CD14-positive monocyte (primary cell): Measurements from ENCODE around the gene ASB1. TPM values are rescaled to one million over a fixed set of nuclear protein-coding genes. Genes with fewer than 3 reads are reported as not detected.
A peak's percentile ranks its signal among the peaks of the same experiment; 100 is the strongest.

Experiments used
- DNase-seq, 3 donors: peaks; one replicate each; pipeline ENCODE4 v3.0.0-alpha.2; 2011 to 2022
- H2AFZ ChIP-seq: 2 replicates; pipeline ENCODE4 v1.6.0; 2012; ENCODE audit warnings: mild to moderate bottlenecking, low read depth, low read length, inconsistent platforms; ENCODE audit not compliant: insufficient read depth, poor library complexity, severe bottlenecking
- H3K27ac ChIP-seq, 2 donors: 1 replicate in 1 of 2; 2 replicates in 1 of 2; pipeline ENCODE4 v1.5.1; 2012 to 2013; ENCODE audit warnings: low read length in 2 of 2, control low read depth in 1 of 2, inconsistent platforms in 1 of 2, low read depth in 1 of 2, mild to moderate bottlenecking in 1 of 2
- H3K27me3 ChIP-seq, 2 donors: one replicate each; pipeline versions ENCODE4 v1.6.0 to v1.6.1; 2011 to 2013; ENCODE audit warnings: low read length in 2 of 2; ENCODE audit not compliant: control insufficient read depth in 2 of 2, insufficient read depth in 2 of 2
- H3K36me3 ChIP-seq, 2 donors: replicated peaks in 1 of 2; 1 replicate in 1 of 2; 2 replicates in 1 of 2; pipeline versions ENCODE4 v1.5.1 to v1.6.1; 2012 to 2013; ENCODE audit warnings: low read length in 2 of 2, control low read depth in 1 of 2, inconsistent platforms in 1 of 2, mild to moderate bottlenecking in 1 of 2; ENCODE audit not compliant: insufficient read depth in 2 of 2, control insufficient read depth in 1 of 2
- H3K4me1 ChIP-seq, 2 donors: 1 replicate in 1 of 2; 2 replicates in 1 of 2; pipeline versions ENCODE4 v1.5.1 to v1.6.1; 2012 to 2013; ENCODE audit warnings: low read length in 2 of 2, control low read depth in 1 of 2, inconsistent platforms in 1 of 2, mild to moderate bottlenecking in 1 of 2, moderate library complexity in 1 of 2; ENCODE audit not compliant: insufficient read depth in 2 of 2, control insufficient read depth in 1 of 2
- H3K4me2 ChIP-seq: replicated peaks from 2 replicates; pipeline ENCODE3; 2012; ENCODE audit warnings: low read length, moderate library complexity, mild to moderate bottlenecking; ENCODE audit not compliant: poor library complexity, severe bottlenecking; ENCODE audit errors: extremely low read depth
- H3K4me3 ChIP-seq, 3 experiments: fragments of 200-600 bp in 1 of 3; sonication (generic) in 1 of 3; replicated peaks in 1 of 3; 1 replicate in 2 of 3; 2 replicates in 1 of 3; pipeline ENCODE4 v1.5.1; 2011 to 2013; ENCODE audit warnings: low read length in 3 of 3, mild to moderate bottlenecking in 3 of 3, control low read depth in 2 of 3, low read depth in 2 of 3, inconsistent platforms in 1 of 3, moderate library complexity in 1 of 3
- H3K79me2 ChIP-seq: 2 replicates; pipeline ENCODE4 v1.6.0; 2012; ENCODE audit warnings: mild to moderate bottlenecking, control low read depth, inconsistent platforms, low read length, moderate library complexity; ENCODE audit not compliant: insufficient read depth
- H3K9ac ChIP-seq: 2 replicates; pipeline ENCODE4 v1.6.0; 2017; ENCODE audit warnings: low read length, mild to moderate bottlenecking; ENCODE audit not compliant: insufficient read depth, poor library complexity, severe bottlenecking
- H3K9me3 ChIP-seq, 2 donors: replicated peaks in 1 of 2; 1 replicate in 1 of 2; 2 replicates in 1 of 2; pipeline versions ENCODE4 v1.5.1 to v1.6.1; 2012 to 2013; ENCODE audit warnings: low read length in 2 of 2, control low read depth in 1 of 2; ENCODE audit not compliant: control insufficient read depth in 1 of 2, insufficient read depth in 1 of 2
- H4K20me1 ChIP-seq: 2 replicates; pipeline ENCODE4 v1.6.0; 2012; ENCODE audit warnings: mild to moderate bottlenecking, low read length, control low read depth, moderate library complexity; ENCODE audit not compliant: insufficient read depth
- H3K27ac Mint-ChIP-seq, 7 donors: one replicate each; pipeline ENCODE4 v1.8.0; 2020; ENCODE audit warnings: mild to moderate bottlenecking in 7 of 7, mixed read lengths in 7 of 7, moderate library complexity in 6 of 7, inconsistent platforms in 2 of 7
- H3K27me3 Mint-ChIP-seq, 3 donors: one replicate each; pipeline ENCODE4 v1.8.0; 2021 to 2022; ENCODE audit warnings: low read depth in 3 of 3, mild to moderate bottlenecking in 3 of 3, mixed read lengths in 3 of 3, moderate library complexity in 3 of 3, inconsistent platforms in 1 of 3
- H3K36me3 Mint-ChIP-seq, 2 donors: one replicate each; pipeline ENCODE4 v1.8.0; 2020; ENCODE audit warnings: mixed read lengths in 2 of 2, inconsistent platforms in 1 of 2, mild to moderate bottlenecking in 1 of 2
- H3K4me1 Mint-ChIP-seq: one replicate; pipeline ENCODE4 v1.8.0; 2020; ENCODE audit warnings: mild to moderate bottlenecking, mixed read lengths
- H3K4me3 Mint-ChIP-seq, 2 donors: one replicate each; pipeline ENCODE4 v1.8.0; 2020; ENCODE audit warnings: mild to moderate bottlenecking in 2 of 2, mixed read lengths in 2 of 2, moderate library complexity in 1 of 2
- H3K9me3 Mint-ChIP-seq, 7 donors: one replicate each; pipeline ENCODE4 v1.8.0; 2020 to 2022; ENCODE audit warnings: mixed read lengths in 7 of 7, mild to moderate bottlenecking in 6 of 7, moderate library complexity in 6 of 7, inconsistent platforms in 2 of 7
- CTCF ChIP-seq: fragments of 200-600 bp; IDR thresholded peaks from one replicate; pipeline ENCODE4 v1.8.0; 2022; ENCODE audit warnings: antibody characterized with exemption, mild to moderate bottlenecking
- WGBS: methylation state at CpG from one replicate; pipeline ENCODE4 v1.1.5; 2013; ENCODE audit warnings: missing lambda C conversion rate; ENCODE audit not compliant: insufficient coverage; 5-methylcytosine and 5-hydroxymethylcytosine counted together
- intact Hi-C, 2 donors: fragments of 100-400 bp; cut with micrococcal nuclease; formaldehyde crosslinking; loops; one replicate each; pipeline versions ENCODE4 v1.15.0 to v1.15.1; 2023
- polyA plus RNA-seq, 3 donors: library from polyadenylated mRNA; depleted of rRNA in 1 of 3; unstranded in 2 of 3; stranded (reverse) in 1 of 3; fragments of 300-500 nt in 2 of 3; fragments of >200 nt in 1 of 3; fragmentation: Illumina TruSeq in 2 of 3; gene quantifications; 1 replicate in 2 of 3; 2 replicates in 1 of 3; pipeline ENCODE4 v1.2.3, GENCODE V29; 2012 to 2021

ASB1 gene
- polyA plus RNA-seq, 3 donors, result 15.1 to 22.0 (median 16.0) TPM

GRCh38 chr2:238440331-238440730 lies 13.6 kb downstream of the ASB1 start:
- H3K9ac ChIP-seq, result no peak overlapping the region
- no peaks in the 10 kb centered on the region for H3K27me3 ChIP-seq
- intact Hi-C loops, result no loop called here
- H3K4me2 ChIP-seq, result no peak overlapping the region
- peaks cover 6% of the 10 kb centered on the region for H3K4me1 Mint-ChIP-seq
- DNase-seq, result no peak
- peaks cover 91% of the 10 kb centered on the region for H3K79me2 ChIP-seq
- no peak for TF ChIP-seq CTCF
- no peaks in the 10 kb centered on the region for H3K9me3 Mint-ChIP-seq
- no peak overlapping the region for H3K4me3 ChIP-seq
- H3K36me3 Mint-ChIP-seq, result peaks cover 79 to 95% of the 10 kb centered on the region in 2 donors
- H3K4me1 ChIP-seq, result peaks cover 0 to 2% of the 10 kb centered on the region in 2 donors
- peaks cover 0 to 2% (median 0%) of the 10 kb centered on the region in 3 donors for H3K27me3 Mint-ChIP-seq
- no peak overlapping the region for H3K27ac ChIP-seq
- H3K36me3 ChIP-seq, result peaks cover 65 to 93% of the 10 kb centered on the region in 2 donors
- H3K27ac Mint-ChIP-seq, result peak overlapping the region in 4 of 7 donors; percentile 32 to 83 (median 72)
- WGBS, result 95% methylated on average over 4 of the region's 4 CpGs
- H4K20me1 ChIP-seq, result peaks cover 81% of the 10 kb centered on the region
- no peak overlapping the region for H3K4me3 Mint-ChIP-seq
- no peaks in the 10 kb centered on the region for H3K9me3 ChIP-seq
- no peak overlapping the region for H2AFZ ChIP-seq

GRCh38 chr2:238440767-238441166 lies 14.0 kb downstream of the ASB1 start:
- Histone ChIP-seq H3K4me2 (no peak overlapping the region), H3K27me3 (no peaks in the 10 kb centered on the region), H3K4me3 (no peak overlapping the region), H4K20me1 (peaks cover 81% of the 10 kb centered on the region), H3K36me3 (peaks cover 65 to 93% of the 10 kb centered on the region in 2 donors), H3K79me2 (peaks cover 87% of the 10 kb centered on the region), H3K9me3 (no peaks in the 10 kb centered on the region), H3K4me1 (no peaks in the 10 kb centered on the region), H3K9ac (no peak overlapping the region), H3K27ac (no peak overlapping the region), H2AFZ (no peak overlapping the region)
- H3K27ac Mint-ChIP-seq, result peak overlapping the region in 1 of 7 donors; percentile 68
- H3K4me1 Mint-ChIP-seq, result peaks cover 5% of the 10 kb centered on the region
- H3K36me3 Mint-ChIP-seq, result peaks cover 80 to 95% of the 10 kb centered on the region in 2 donors
- peaks cover 0 to 2% (median 0%) of the 10 kb centered on the region in 3 donors for H3K27me3 Mint-ChIP-seq
- intact Hi-C loops, result no loop called here
- no peak overlapping the region for H3K4me3 Mint-ChIP-seq
- 92% methylated on average over 10 of the region's 11 CpGs for WGBS
- no peaks in the 10 kb centered on the region for H3K9me3 Mint-ChIP-seq
- TF ChIP-seq CTCF, result no peak
- DNase-seq, result no peak
